Globus pallidus (tissue), 1 donor: Measurements from ENCODE around the gene OLAH.
A peak's percentile ranks its signal among the peaks of the same experiment; 100 is the strongest.

ENCODE experiments used
- DNase-seq: peaks from one replicate; pipeline ENCODE4 v3.0.0-alpha.2; 2015; ENCODE audit warnings: low spot score

Gene OLAH

GRCh38 chr10:15069230-15069629 lies 25.5 kb downstream of the OLAH start:
- DNase-seq = no peak

- no peak for DNase-seq
These were observed 28.6 kb downstream of the OLAH start for GRCh38 chr10:15072358-15072757.

- DNase-seq = no peak
These were observed 31.7 kb downstream of the OLAH start for GRCh38 chr10:15075421-15075820.

- no peak for DNase-seq
These were observed 40.1 kb downstream of the OLAH start for GRCh38 chr10:15083674-15084501.

GRCh38 chr10:15084502-15084922 lies 40.8 kb downstream of the OLAH start:
- peak; percentile 59 for DNase-seq

GRCh38 chr10:15088428-15089261 lies 44.9 kb downstream of the OLAH start, which contains the start of gene ACBD7:
ACBD7 (minus strand) TSS chr10:15088776; CDS start chr10:15088728, 48 bp downstream.
- DNase-seq = peak; percentile 78

- no peak for DNase-seq
These were observed 47.7 kb downstream of the OLAH start for GRCh38 chr10:15091418-15091817.

GRCh38 chr10:15092855-15093408 lies 49.2 kb downstream of the OLAH start:
- no peak for DNase-seq

- DNase-seq = no peak
These were observed 52.9 kb downstream of the OLAH start for GRCh38 chr10:15096661-15097010.

- peak; percentile 95 for DNase-seq
These were observed 53.5 kb downstream of the OLAH start, which contains the start of gene RPP38 for GRCh38 chr10:15097011-15097812. RPP38 (plus strand) TSS chr10:15097355; CDS start chr10:15103315, 5,960 bp downstream.

- no peak for DNase-seq
These were observed 56.1 kb downstream of the OLAH start for GRCh38 chr10:15099886-15100285.

- no peak for DNase-seq
These were observed 59.8 kb downstream of the OLAH start for GRCh38 chr10:15103513-15103912.

- peak; percentile 55 for DNase-seq
These were observed 62.7 kb downstream of the OLAH start for GRCh38 chr10:15106352-15107013.

- no peak for DNase-seq
These were observed 68.9 kb downstream of the OLAH start for GRCh38 chr10:15112657-15113056.

GRCh38 chr10:15113766-15114165 lies 70.0 kb downstream of the OLAH start:
- DNase-seq = no peak

GRCh38 chr10:15116225-15116624 lies 72.5 kb downstream of the OLAH start:
- DNase-seq = no peak

GRCh38 chr10:15118615-15119014 lies 74.9 kb downstream of the OLAH start:
- no peak for DNase-seq

GRCh38 chr10:15120523-15120922 lies 76.8 kb downstream of the OLAH start:
- DNase-seq = no peak

- no peak for DNase-seq
These were observed 78.0 kb downstream of the OLAH start for GRCh38 chr10:15121707-15122106.

GRCh38 chr10:15122477-15123030 lies 78.8 kb downstream of the OLAH start:
- DNase-seq = no peak
